A673 (cell line): ENCODE results near the gene SAG.

Experiments
- CTCF ChIP-seq: fragments of 300-800, 200-600 bp; sonication (generic); conservative IDR thresholded peaks from 2 replicates; pipeline ENCODE4 v1.5.1; 2017; ENCODE audit warnings: low read depth, mild to moderate bottlenecking, antibody characterized with exemption, low read length, moderate library complexity, mixed read lengths
- EZH2 ChIP-seq: fragments of 200-600 bp; sonication (generic); IDR thresholded peaks from 2 replicates; pipeline ENCODE4 v1.6.1; 2017; ENCODE audit warnings: borderline replicate concordance, low read depth, mild to moderate bottlenecking, mixed read lengths, antibody characterized with exemption, low read length; ENCODE audit not compliant: poor library complexity, severe bottlenecking

DNA sequence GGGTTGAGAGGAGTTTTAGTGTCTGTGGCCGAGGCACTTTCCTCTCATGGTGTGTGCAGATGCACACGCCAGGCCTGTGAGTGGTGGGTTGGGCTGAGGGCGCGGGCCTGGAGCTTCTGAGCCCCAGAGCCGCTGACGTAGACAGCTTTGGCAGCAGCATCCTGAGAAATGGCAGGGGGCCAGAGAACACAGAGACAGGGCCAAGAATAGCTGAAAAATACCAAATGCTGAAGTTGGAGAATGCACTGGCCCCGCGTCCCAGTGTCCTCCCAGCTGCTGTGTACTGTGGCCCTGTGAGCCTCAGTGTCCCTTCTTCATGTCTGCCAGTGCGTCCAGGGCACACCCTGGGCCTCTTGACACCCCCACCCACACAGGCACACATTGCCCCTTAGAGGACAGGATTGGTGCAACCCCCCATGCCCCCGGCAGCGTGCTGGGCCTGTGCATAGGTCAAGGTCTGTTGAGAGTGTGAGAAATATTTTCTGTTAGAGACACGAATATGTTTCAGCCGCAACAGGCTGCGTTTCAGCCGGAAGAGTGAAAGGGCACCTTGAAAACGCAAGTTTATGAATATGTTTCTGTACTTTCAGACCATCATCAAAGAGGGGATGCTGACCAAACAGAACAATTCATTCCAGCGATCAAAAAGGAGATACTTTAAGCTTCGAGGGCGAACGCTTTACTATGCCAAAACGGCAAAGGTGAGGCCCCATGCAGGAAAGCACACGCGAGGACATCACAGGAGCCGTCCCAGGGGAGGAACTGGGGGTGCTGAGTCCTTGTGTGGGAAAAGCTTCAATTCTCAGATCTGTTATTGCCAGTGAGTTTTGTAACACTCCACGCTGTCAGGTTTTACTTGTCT lies 80.3 kb downstream of the SAG start:
- no peak for TF ChIP-seq CTCF
- TF ChIP-seq EZH2 = no peak
